SIG-M5 treated with dmso at 0.1 percent for 504 hours (cell line): ENCODE results near the gene SH3GLB1.

ENCODE experiments used
- DNase-seq: peaks from one replicate; lab custom pipeline; 2025; ENCODE audit not compliant: unreplicated experiment; lab: John Stamatoyannopoulos, UW

Gene SH3GLB1

GRCh38 chr1:86731416-86731815, 27.0 kb downstream of the SH3GLB1 start:
- DNase-seq: no peak

DNA sequence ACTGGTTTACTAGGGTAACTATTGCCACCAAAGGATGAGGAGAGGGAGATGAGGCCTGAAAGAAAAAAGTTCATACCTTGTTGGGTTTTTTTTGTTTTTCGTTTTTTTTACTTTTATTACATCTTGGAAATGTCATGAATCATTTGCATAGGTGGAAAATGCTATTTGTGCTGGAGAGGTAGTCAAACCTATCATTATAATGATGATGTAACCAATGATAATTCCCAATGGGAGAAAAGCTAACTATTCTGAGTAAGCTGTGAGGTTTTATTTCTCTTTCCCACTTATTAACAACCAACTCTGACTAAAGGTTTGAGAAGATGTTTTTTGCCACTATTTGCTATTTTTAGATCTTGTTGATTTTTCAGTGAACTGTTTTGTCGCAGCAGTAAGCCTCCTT, 29.0 kb downstream of the SH3GLB1 start:
- no peak for DNase-seq

- DNase-seq: no peak
Measured at GRCh38 chr1:86739648-86740509, 35.5 kb downstream of the SH3GLB1 start.

DNA sequence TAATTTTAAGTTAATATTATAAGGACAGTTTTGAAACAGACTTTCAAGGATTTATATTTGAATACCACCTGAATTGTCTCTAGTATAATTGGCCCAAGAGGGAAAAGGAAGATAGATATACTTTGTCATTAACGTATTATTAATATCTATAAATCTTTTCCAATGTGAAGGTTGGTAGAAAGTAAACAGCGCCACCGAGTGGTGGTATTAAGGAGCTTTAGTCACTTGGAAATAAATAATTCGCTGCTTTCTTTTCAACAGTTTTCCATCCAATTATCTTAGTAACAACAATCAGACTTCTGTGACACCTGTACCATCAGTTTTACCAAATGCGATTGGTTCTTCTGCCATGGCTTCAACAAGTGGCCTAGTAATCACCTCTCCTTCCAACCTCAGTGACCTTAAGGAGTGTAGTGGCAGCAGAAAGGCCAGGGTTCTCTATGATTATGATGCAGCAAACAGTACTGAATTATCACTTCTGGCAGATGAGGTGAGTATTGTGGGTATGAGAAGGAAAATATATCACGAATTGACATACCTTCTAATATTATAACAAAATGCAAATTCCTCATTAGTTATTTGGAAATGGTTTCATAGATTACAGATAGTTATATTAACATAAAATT, 37.7 kb downstream of the SH3GLB1 start:
- DNase-seq: no peak

GRCh38 chr1:86747304-86747703, 42.9 kb downstream of the SH3GLB1 start:
- DNase-seq: no peak

DNA sequence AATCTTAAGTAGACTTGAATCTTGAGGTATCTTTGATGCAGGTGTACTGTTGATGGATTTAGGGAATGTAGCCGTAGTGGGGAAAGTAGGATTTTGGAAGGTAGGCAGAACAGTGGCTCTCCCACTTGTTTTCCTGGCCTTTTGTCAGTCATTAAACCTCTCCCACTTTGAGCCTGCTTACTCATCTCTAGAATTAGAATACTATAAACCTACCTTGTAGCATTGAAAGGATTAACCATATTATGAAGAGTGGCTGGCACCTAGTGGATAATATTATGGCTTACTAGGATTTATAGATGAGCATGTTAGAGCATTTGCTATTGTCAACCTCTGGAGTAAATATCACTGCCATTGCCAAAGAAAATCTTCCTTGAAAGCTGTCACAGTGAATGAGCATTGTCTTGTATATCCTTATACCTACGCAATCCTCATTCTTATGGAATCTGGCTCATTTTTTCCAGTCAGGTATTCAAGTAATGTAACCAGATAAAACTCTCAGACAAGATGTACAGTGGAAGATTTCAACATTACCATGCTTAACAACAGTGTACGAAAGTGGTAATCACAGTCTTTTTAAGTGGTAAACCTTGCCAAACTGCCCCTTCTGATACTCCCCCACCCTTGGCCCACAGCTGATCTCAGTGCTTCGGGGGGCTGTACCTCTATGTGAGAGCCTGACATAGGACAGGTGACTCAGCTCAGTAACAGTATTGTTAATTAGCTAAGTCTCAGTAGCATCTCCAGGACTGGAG, 44.4 kb downstream of the SH3GLB1 start:
- DNase-seq: no peak

- DNase-seq: no peak
Measured at GRCh38 chr1:86750076-86750475, 45.7 kb downstream of the SH3GLB1 start.

- no peak for DNase-seq
Measured at GRCh38 chr1:86750530-86750929, 46.2 kb downstream of the SH3GLB1 start.

DNA sequence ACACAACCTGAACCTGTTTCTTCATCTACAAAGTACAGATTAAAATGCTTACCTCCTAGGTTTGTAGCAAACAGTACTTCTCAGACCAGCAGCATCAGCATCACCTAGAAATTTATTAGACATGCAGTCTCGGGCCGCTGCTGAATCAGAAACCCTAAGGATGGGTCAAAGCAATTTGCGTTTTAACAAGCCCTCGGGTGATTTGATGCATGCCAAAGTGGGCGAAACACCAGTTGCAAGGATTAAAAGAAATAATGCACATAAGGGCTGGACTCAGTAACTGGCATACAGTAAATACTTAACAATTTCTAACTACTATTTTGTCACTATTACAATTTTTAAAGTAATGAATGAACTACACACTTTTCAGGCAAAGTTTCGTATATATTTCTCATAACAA, 47.5 kb downstream of the SH3GLB1 start:
- no peak for DNase-seq

- no peak for DNase-seq
Measured at GRCh38 chr1:86753700-86754099, 49.3 kb downstream of the SH3GLB1 start.

DNA sequence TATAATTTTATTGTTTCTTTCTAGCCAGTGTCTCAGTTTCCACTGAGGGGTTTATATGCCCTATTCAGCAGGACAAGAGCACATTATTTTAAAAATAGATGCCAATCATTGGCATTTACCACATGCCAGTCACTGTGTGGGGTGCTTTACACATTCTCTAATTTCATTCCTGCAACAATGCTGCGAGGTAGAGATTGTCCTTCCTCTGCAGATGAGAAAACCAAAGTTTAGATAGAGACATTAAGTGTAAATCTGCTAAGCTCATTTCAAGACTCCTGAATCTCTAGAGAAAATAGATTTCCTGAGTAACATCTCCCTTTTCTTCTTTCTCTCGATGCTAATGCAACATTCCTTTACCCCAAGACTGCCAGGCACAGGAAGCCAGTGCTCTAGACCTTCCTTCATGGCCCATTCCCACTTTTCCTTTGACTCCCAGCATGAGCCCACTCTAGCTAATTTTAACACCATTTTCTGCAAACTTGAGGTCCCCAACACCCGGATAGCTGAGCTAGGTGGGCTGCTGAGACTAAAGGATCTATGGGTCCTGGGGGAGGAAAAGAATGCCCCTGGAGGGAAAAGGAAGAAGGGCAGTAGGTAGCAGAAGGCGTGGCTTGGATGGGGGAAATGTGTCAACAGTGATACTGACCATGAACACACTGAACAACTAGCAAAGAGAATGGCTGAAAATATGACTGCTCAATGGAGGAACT, 50.0 kb downstream of the SH3GLB1 start:
- DNase-seq: no peak

GRCh38 chr1:86756062-86756406, 51.7 kb downstream of the SH3GLB1 start:
- no peak for DNase-seq

- DNase-seq: no peak
Measured at GRCh38 chr1:86757272-86757984, 53.1 kb downstream of the SH3GLB1 start.

DNA sequence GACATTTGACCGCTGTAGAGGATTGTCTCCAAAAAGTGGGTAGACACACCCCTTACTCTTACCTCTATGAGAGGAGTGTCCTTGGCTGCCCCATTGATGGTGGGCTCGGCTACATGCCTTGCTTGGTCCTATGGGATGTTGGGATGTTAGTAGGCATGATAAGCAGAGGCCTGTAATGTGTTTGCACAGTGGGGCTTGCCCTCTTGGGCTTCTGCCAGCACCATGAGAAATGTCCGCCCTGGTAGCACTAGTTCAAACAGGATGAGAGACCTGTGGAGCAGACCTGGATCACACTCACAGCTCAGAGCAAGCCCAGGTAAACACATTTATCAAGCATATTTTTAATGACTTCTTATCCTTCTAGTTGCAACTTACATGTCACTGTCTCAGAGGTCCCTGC, 54.2 kb downstream of the SH3GLB1 start:
- DNase-seq: no peak

- no peak for DNase-seq
Measured at GRCh38 chr1:86760199-86760598, 55.8 kb downstream of the SH3GLB1 start.

GRCh38 chr1:86762336-86762735, 58.0 kb downstream of the SH3GLB1 start:
- DNase-seq: no peak

GRCh38 chr1:86764523-86764922, 60.1 kb downstream of the SH3GLB1 start:
- DNase-seq: no peak

DNA sequence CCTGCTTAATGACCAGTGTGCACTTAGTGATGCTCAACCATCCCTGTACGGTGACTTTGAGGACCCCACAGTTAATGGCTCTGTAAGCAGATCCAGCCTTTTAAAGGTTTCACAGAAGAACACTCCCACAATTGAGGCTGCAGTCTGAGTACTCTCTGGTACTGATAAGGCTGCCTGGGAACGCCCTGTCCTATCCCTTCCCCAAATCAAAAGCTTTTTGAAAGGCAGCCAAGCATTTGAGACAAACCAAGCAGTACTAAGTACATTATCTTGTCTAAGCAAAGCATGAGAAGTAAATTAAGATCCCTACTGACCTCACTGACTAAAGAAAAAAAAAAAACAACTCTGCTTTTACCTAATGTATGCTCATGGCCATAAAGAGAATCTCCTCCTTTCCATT, 60.7 kb downstream of the SH3GLB1 start:
- DNase-seq: no peak

- no peak for DNase-seq
Measured at GRCh38 chr1:86765674-86766073, 61.3 kb downstream of the SH3GLB1 start.

DNA sequence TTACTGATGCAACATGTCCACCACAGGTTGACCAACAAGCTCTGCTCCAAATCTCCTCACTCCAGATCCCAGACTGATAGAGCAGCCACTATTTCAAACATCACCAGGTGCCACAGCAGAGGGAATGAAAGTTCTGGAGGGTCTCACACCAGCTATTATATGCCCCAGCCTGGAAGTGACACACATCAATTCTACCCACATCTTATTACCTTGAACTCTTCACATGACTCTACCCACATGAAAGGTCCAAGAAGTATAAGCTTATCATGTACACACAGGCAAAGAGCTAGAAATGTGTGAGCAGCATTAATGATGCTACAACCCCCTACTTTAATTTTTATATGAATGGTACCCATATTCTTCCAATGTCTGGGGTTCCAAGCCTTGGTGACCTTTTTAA, 64.2 kb downstream of the SH3GLB1 start:
- no peak for DNase-seq

- DNase-seq: no peak
Measured at GRCh38 chr1:86769065-86769464, 64.7 kb downstream of the SH3GLB1 start.
